Kidney epithelial cell (primary cell): Measurements from ENCODE around the gene AGBL4. TPM values are rescaled to one million over a fixed set of nuclear protein-coding genes. Genes with fewer than 3 reads are reported as not detected.

Experiments
- total RNA-seq: library from RNA; depleted of rRNA; stranded (reverse); fragments of >200 nt; gene quantifications from 2 replicates; pipeline ENCODE4 v1.2.3, GENCODE V29; 2015

The AGBL4 gene
- total RNA-seq, 1 donor from 2014 or later = not detected

Other genes with a start within 250 kb of the AGBL4 start
- 0.13 TPM in 1 of 2 replicates, not detected in the other for gene ELAVL4, start 85.0 kb upstream of the AGBL4 start, total RNA-seq